ENCODE data around the gene ZXDC. TPM values are rescaled to one million over a fixed set of nuclear protein-coding genes. Genes with fewer than 3 reads are reported as not detected.

Gene ZXDC
- total and polyA plus RNA-seq, 2 donors (not counting 3 experiments of a cell fraction or from before 2014, with no cell fraction given) = 15.2 to 22.6 TPM

- dilution Hi-C loops (cut with MboI; ENCODE audit: extremely low pct_ligation_motif_present, low sequenced_read_pairs) = no loop called here
These were observed 10.3 kb upstream of the ZXDC start for GRCh38 chr3:126485956-126486355.

More at GRCh38 chr3:126485956-126486355, 10.3 kb upstream of the ZXDC start:
- no peaks in the 10 kb centered on the region for H3K9me3 ChIP-seq (replicated peaks; ENCODE audit: control insufficient read depth, insufficient read depth, low read length)
- no peak overlapping the region for H3K4me3 ChIP-seq (replicated peaks in 1 of 3; ENCODE audit: insufficient read depth in 1 of 3, low read depth in 1 of 3, low read length in 3 of 3)
- no peaks in the 10 kb centered on the region for H3K9me1 ChIP-seq (replicated peaks; ENCODE audit: control insufficient read depth, extremely low read depth, insufficient read depth, low read length)
- no peak overlapping the region for H3K4me2 ChIP-seq (ENCODE audit: insufficient read depth, low read length)
- BruUV-seq (replicated peaks) = no TSS peak
- peaks cover 0 to 1% of the 10 kb centered on the region in 2 experiments for H3K27me3 ChIP-seq (ENCODE audit: control insufficient read depth in 2 of 2, insufficient read depth in 2 of 2, low read length in 2 of 2)
- POLR2A ChIA-PET = no interaction called here
- FAIRE-seq (no peak), DNase-seq (ENCODE audit: low read depth, low spot score) (no peak)
- H3K9ac ChIP-seq (replicated peaks; ENCODE audit: extremely low read depth, insufficient read depth, low read length) = no peak overlapping the region
- intact Hi-C loops (cut with micrococcal nuclease) = no loop called here
- no peaks in the 10 kb centered on the region for H3K36me3 ChIP-seq (ENCODE audit: control insufficient read depth in 2 of 2, extremely low read depth in 1 of 2, insufficient read depth in 2 of 2, low read length in 2 of 2)
- CTCF ChIA-PET = no interaction called here
- H2AFZ ChIP-seq (ENCODE audit: low read depth, low read length) = no peak overlapping the region
- H4K20me1 ChIP-seq (replicated peaks; ENCODE audit: control insufficient read depth, extremely low read depth, insufficient read depth, low read length) = no peaks in the 10 kb centered on the region
- no peaks in the 10 kb centered on the region for H3K79me2 ChIP-seq (ENCODE audit: control insufficient read depth, insufficient read depth, low read length)
- H3K27ac ChIP-seq (ENCODE audit: insufficient read depth, low read depth, low read length) = no peak overlapping the region
- H3K4me1 ChIP-seq (ENCODE audit: control insufficient read depth, extremely low read depth, insufficient read depth, low read length) = peaks cover 15% of the 10 kb centered on the region
- TF ChIP-seq POLR2A (IDR thresholded peaks at IDR 0.05; ENCODE audit: low read depth, low read length) = no peak
- no peak for TF ChIP-seq MAX (IDR thresholded peaks at IDR 0.05; ENCODE audit: insufficient read depth, insufficient read length)
- no peak for TF ChIP-seq CTCF (IDR thresholded peaks at IDR 0.05; ENCODE audit: extremely low read depth in 1 of 2, insufficient read depth in 1 of 2, low read depth in 1 of 2, low read length in 2 of 2)
- TF ChIP-seq POLR2AphosphoS5 (IDR thresholded peaks at IDR 0.05; ENCODE audit: insufficient read depth, low read depth, low read length) = no peak
- no peak for TF ChIP-seq JUN (IDR thresholded peaks at IDR 0.05; ENCODE audit: borderline replicate concordance, insufficient read depth, insufficient read length, low read depth)
- no peak for TF ChIP-seq GATA2 (IDR thresholded peaks at IDR 0.05; ENCODE audit: insufficient read depth, insufficient read length, low read depth, low read length)
- TF ChIP-seq MYC (IDR thresholded peaks at IDR 0.05; ENCODE audit: low read depth, low read length) = no peak
- no peak for TF ChIP-seq FOS (IDR thresholded peaks at IDR 0.05; ENCODE audit: borderline replicate concordance, insufficient read depth, low read length)
- TF ChIP-seq EZH2 (IDR thresholded peaks at IDR 0.05; ENCODE audit: borderline replicate concordance, low read depth, low read length, severe bottlenecking) = no peak

All from endothelial cell of umbilical vein (primary cell).